Chondrocyte (in vitro differentiated cells): ENCODE data around the gene SBNO2. TPM values are rescaled to one million over a fixed set of nuclear protein-coding genes. Genes with fewer than 3 reads are reported as not detected.

ENCODE experiments used
- DNase-seq: peaks from one replicate; pipeline ENCODE4 v3.0.0; 2021; ENCODE audit warnings: mixed read lengths, low spot score
- H3K27ac Mint-ChIP-seq: one replicate; pipeline ENCODE4 v1.8.0; 2021; ENCODE audit warnings: mild to moderate bottlenecking, moderate library complexity, mixed read lengths; ENCODE audit not compliant: unreplicated experiment
- H3K27me3 Mint-ChIP-seq: 2 replicates; pipeline ENCODE4 v1.8.0; 2021; ENCODE audit warnings: low read depth, mixed read lengths
- H3K36me3 Mint-ChIP-seq: 2 replicates; pipeline ENCODE4 v1.8.0; 2021; ENCODE audit warnings: low read depth, mixed read lengths
- H3K4me1 Mint-ChIP-seq: 2 replicates; pipeline ENCODE4 v1.8.0; 2021; ENCODE audit warnings: low read depth, mild to moderate bottlenecking, mixed read lengths
- H3K4me3 Mint-ChIP-seq: one replicate; pipeline ENCODE4 v1.8.0; 2021; ENCODE audit warnings: mild to moderate bottlenecking, moderate library complexity, mixed read lengths; ENCODE audit not compliant: unreplicated experiment
- H3K9me3 Mint-ChIP-seq: 2 replicates; pipeline ENCODE4 v1.8.0; 2021; ENCODE audit warnings: low read depth, mixed read lengths
- CTCF ChIP-seq: fragments of 200-600 bp; sonication (generic); IDR thresholded peaks from 2 replicates; pipeline ENCODE4 v1.5.0; 2021; ENCODE audit warnings: antibody characterized with exemption, mild to moderate bottlenecking, moderate library complexity
- total RNA-seq: library from RNA; stranded (reverse); gene quantifications from 3 replicates; pipeline ENCODE4 v1.2.1, GENCODE V29; 2021

SBNO2 gene
- total RNA-seq, 1 donor from 2014 or later = 45.6 TPM

- DNase-seq = peak; percentile 99
- Mint-ChIP-seq H3K9me3 (peaks cover 2% of the 10 kb centered on the region), H3K27me3 (no peaks in the 10 kb centered on the region), H3K36me3 (peaks cover 2% of the 10 kb centered on the region), H3K4me3 (peak within 1 kb of the TSS; percentile 86), H3K27ac (peak within 1 kb of the TSS; percentile 87), H3K4me1 (peaks cover 37% of the 10 kb centered on the region)
- TF ChIP-seq CTCF = no peak
Observed at GRCh38 chr19:1094978-1095701, 78.9 kb downstream of the SBNO2 start, which contains the start of gene POLR2E. Gene POLR2E (minus strand): TSS chr19:1095375. CDS start chr19:1095315, 60 bp downstream.

- Mint-ChIP-seq H3K27me3 (no peaks in the 10 kb centered on the region), H3K9me3 (no peaks in the 10 kb centered on the region), H3K4me3 (peak overlapping the region; percentile 86), H3K36me3 (peaks cover 2% of the 10 kb centered on the region), H3K27ac (peak overlapping the region; percentile 87), H3K4me1 (peaks cover 33% of the 10 kb centered on the region)
- TF ChIP-seq CTCF = no peak
- no peak for DNase-seq
Observed at GRCh38 chr19:1094655-1094977, 79.5 kb downstream of the SBNO2 start.

GRCh38 chr19:1093811-1094553 is 80.1 kb downstream of the SBNO2 start:
- peak overlapping the region; percentile 87 for H3K27ac Mint-ChIP-seq
- no peak for TF ChIP-seq CTCF
- peaks cover 2% of the 10 kb centered on the region for H3K36me3 Mint-ChIP-seq
- peaks cover 27% of the 10 kb centered on the region for H3K4me1 Mint-ChIP-seq
- no peaks in the 10 kb centered on the region for H3K9me3 Mint-ChIP-seq
- H3K27me3 Mint-ChIP-seq = no peaks in the 10 kb centered on the region
- H3K4me3 Mint-ChIP-seq = peak overlapping the region; percentile 86
- no peak for DNase-seq

- TF ChIP-seq CTCF = no peak
- no peak for DNase-seq
- peak overlapping the region; percentile 86 for H3K4me3 Mint-ChIP-seq
- peak overlapping the region; percentile 49 for H3K27ac Mint-ChIP-seq
- H3K4me1 Mint-ChIP-seq = peaks cover 23% of the 10 kb centered on the region
- no peaks in the 10 kb centered on the region for H3K27me3 Mint-ChIP-seq
- peaks cover 2% of the 10 kb centered on the region for H3K36me3 Mint-ChIP-seq
- no peaks in the 10 kb centered on the region for H3K9me3 Mint-ChIP-seq
Observed at GRCh38 chr19:1093330-1093729, 80.7 kb downstream of the SBNO2 start.

- Mint-ChIP-seq H3K27me3 (no peaks in the 10 kb centered on the region), H3K4me3 (no peak overlapping the region), H3K36me3 (peaks cover 6% of the 10 kb centered on the region), H3K27ac (no peak overlapping the region), H3K4me1 (peaks cover 19% of the 10 kb centered on the region), H3K9me3 (no peaks in the 10 kb centered on the region)
- no peak for DNase-seq
- TF ChIP-seq CTCF = no peak
Observed at GRCh38 chr19:1091544-1092175, 82.4 kb downstream of the SBNO2 start.
